H54 (cell line): ENCODE data around the gene PDE3B.
"Not testable (repeated sequence)": the region's sequence is repeated elsewhere in the genome, so short reads cannot be mapped to it uniquely, and the experiment has no call there.

Source experiments
- DNase-seq: peaks from one replicate; pipeline ENCODE4 v3.0.0; 2011; ENCODE audit warnings: low spot score, mixed read lengths; ENCODE audit not compliant: insufficient read length
- FAIRE-seq: peaks from 3 replicates; lab custom pipeline; 2011; peaks lifted over from hg19 to GRCh38; lab: Jason Lieb, UNC
- POLR2A ChIP-seq: IDR thresholded peaks from 2 replicates; pipeline ENCODE4 v1.6.1; 2011; ENCODE audit warnings: low read depth, mild to moderate bottlenecking, low read length

The PDE3B gene

DNA sequence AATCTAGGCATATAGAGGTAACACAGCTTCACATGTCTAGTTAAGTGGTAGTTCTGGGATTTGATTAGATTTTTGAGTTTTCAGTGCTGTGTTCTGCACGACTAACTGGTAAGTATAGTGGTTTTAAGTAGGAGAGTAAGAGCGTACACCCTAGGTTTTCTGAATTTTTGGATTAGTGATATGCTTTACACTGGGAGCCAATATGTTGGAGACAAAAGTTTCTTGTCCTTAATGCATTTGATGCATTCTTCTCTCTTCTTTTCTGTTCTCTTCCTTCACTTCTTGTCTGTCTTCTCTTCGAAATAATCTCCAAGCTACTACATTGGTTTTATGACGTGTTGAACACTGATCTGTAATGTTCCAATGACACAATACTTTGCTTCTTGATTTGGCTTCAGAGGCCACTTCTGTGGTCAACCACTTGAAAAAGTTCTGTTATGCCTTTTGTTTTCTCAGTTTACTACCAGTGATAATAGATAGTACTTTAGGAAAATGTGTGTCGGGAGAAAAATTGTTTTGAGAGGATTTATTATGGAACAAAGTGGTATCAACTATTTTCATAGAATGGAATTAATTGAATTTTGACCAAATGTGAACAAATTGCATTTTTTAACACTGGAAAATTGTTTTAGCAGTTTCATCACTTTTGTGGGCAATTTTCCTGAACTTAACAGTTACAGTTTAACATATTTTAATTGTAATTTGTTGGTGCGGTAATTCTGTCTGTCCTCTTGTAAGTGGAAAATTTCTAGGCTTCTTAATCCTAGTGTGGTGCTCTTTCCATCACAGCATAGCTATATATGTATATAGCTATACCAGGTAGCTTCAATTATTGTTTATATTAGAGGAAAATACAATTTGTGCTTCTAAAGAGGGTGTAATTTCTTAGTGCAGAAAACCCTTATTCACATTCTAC lies 2.6 kb downstream of the PDE3B start:
- FAIRE-seq (no peak), DNase-seq (no peak)
- no peak for TF ChIP-seq POLR2A

DNA sequence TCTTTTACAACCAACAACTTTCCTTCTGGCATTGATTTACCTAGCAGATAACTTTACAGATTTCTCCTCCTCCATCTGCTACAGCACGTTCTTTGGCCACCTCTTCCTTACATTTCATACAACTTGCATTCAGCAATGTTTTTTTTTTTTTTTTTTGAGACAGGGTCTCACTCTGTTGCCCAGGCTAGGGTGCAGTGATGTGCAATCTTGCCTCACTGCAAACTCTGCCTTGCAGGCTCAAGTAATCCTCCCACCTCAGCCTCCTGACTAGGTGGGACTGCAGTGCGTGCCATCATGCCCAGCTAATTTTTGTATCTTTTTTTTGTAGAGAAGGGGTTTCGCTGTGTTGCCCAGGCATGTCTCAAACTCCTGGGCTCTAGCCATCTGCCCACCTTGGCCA lies 6.5 kb downstream of the PDE3B start:
- DNase-seq (no peak), FAIRE-seq (no peak)
- no peak for TF ChIP-seq POLR2A

DNA sequence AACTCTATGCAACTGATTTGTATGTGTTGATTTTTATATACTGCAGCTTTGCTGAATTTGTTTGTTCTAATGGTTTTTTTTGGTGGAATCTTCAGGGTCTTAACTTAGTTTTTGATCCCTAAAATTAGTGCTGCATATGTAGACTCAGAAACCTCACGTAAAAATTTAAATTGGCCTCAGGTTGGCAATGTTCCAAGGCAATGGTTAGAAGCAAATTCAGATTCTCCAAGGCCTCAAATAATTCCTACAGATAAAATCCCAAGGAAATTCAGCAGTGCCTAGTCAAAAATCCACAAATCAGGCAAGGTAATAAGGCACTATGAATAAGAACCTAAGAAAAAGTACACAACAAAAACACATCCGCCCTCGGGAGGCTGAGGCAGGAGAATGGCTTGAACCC lies 9.5 kb downstream of the PDE3B start:
- FAIRE-seq (no peak), DNase-seq (no peak)
- no peak for TF ChIP-seq POLR2A

DNA sequence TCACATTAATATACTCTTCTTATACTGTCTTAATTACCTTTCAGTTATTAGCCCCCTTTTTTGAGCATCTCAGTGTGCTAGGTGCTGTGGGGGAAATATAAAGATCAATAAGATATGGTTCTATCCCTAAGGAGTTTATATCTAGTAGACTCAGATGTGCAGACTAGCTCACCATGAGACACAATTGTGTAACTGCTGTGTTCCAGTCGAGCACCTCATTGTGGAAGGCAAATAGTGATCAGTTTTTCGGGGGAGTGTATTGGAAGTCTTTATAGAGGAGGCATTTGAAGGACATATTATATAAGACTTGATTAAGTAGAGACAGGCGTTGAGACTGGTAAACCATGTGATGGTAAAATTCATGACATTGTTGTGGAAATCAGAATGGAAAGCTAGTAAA lies 11.8 kb downstream of the PDE3B start:
- TF ChIP-seq POLR2A, result no peak
- FAIRE-seq, result no peak
- DNase-seq, result no peak

DNA sequence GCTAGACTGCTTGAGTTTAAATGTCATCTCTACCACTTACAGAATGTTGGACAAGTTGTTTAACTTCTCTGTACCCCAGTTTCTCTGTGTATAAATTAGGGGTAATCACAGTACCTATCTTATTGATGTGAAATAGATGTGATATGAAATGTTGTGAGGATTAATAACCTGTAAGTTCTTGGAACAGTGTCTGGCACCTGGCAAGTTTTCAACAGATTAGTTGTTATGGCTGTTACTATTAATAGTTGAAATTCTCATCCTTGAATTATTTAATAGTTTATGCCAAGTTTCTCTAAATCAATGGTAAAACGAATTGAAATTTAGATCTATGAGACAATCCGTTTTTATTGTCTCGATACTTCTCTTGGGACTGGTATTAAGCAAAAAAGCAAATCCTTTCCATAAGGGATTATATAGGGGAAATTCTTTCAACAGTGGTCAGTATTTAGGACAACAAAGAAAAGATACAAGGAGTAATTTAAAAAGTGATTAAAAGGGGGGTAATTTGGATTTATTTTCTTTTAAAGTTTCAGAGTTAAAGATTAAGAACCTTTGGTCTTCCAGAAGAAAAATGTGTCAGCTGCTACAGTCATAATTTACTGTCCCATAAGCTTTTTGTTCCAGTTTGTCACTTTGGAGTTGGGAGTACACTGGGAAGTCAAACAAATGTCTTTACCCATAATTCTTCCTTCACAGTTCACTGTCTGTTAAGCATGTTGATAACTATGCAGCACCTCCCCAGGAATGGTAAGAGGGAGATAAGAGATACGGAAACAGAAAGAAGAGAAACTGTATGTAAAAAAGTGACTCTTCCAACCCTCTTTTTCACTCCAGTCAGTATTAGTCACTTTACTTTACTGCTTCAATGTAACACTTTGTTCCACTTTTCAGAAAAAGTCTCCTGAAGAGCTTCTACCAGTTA lies 13.2 kb downstream of the PDE3B start:
- TF ChIP-seq POLR2A, result no peak
- FAIRE-seq (no peak), DNase-seq (no peak)

DNA sequence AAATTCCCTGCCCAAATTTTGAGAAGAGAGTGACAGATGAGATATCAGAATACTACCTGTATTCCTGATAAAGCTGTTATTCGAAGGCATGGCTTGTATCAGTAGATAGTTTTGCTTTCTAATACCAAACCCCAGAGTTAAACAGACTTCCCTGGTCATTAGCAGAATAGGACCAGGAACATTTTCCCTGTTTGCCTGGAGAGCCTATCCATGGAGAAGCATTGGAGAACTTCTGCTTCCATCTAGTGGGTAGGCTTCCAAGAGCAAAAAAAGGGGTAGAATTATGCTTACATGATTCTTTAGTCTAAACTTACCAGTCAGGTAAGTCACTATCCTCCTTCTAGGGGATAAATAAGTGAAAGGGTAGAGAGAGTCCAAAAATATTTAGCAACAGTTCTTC lies 14.2 kb downstream of the PDE3B start:
- no peak for TF ChIP-seq POLR2A
- FAIRE-seq, result no peak
- DNase-seq, result no peak

DNA sequence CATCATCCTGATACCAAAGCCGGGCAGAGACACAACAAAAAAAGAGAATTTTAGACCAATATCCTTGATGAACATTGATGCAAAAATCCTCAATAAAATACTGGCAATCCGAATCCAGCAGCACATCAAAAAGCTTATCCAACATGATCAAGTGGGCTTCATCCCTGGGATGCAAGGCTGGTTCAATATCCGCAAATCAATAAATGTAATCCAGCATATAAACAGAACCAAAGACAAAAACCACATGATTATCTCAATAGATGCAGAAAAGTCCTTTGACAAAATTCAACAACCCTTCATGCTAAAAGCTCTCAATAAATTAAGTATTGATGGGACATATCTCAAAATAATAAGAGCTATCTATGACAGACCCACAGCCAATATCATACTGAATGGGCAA lies 21.3 kb downstream of the PDE3B start:
- DNase-seq, FAIRE-seq: not testable (repeated sequence)

DNA sequence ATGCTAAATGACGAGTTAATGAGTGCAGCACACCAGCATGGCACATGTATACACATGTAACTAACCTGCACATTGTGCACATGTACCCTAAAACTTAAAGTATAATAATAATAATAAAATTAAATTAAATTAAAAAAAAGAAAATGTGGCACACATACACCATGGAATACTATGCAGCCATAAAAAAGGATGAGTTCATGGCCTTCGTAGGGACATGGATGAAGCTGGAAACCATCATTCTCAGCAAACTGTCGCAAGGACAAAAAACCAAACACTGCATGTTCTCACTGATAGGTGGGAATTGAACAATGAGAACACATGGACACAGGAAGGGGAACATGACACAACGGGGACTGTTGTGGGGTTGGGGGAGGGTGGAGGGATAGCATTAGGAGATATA lies 23.7 kb downstream of the PDE3B start:
- not testable (repeated sequence) for DNase-seq, FAIRE-seq

GRCh38 chr11:14668731-14669301 lies 25.2 kb downstream of the PDE3B start:
- FAIRE-seq, result no peak
- no peak for DNase-seq
- TF ChIP-seq POLR2A, result no peak

DNA sequence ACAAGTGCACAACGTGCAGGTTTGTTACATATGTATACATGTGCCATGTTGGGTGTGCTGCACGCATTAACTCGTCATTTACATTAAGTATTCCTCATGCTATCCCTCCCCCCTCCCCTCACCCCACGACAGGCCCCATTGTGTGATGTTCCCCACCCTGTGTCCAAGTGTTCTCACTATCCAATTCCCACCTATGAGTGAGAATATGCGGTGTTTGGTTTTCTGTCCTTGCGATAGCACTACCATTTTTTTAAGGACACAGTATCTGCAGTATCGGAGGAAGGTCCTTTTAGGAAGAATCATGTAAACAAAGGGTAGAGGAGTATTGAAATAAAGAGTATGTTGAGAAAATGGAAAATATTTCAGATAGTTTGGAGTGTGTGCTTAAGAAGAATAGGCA lies 25.9 kb downstream of the PDE3B start:
- no peak for TF ChIP-seq POLR2A
- DNase-seq (no peak), FAIRE-seq (no peak)

DNA sequence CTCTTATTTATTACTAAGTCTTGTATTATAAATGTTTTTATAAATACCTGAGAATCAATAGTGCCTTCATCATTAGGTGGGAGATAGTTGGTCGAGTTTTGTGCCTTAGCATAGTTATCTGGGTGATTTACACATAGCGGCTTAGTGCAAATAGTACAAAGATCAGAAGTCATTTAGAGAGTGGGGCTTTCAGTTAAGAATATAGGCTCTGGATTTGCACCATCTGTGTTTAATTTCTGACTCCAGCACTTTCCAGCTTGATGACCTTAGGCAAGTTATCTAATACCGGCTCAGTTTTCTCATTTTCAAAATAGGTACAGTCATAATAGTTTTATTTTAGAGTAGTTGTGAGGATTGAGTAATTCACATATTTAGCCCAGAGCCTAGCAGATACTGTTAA lies 26.4 kb downstream of the PDE3B start:
- DNase-seq, result no peak
- no peak for TF ChIP-seq POLR2A
- FAIRE-seq, result no peak

DNA sequence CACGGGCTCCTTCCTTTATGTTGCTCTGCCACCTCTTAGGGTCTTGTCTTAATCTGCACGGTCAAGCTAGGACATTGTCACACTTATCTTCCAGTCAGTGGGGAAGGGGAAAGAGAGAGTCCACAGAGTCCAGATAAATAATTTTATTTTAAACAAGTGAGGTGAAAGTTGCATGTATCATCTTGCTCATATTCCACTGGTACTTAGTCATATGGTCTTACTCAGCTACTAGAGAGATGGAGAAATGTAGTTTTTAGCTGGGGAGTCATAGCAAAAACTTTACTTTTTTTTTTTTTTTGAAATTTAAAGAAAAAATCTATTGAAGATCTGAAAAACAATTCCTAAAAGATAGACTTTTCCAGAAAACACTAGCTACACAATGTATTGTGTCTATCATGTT lies 29.0 kb downstream of the PDE3B start:
- FAIRE-seq, result no peak
- TF ChIP-seq POLR2A, result no peak
- no peak for DNase-seq

DNA sequence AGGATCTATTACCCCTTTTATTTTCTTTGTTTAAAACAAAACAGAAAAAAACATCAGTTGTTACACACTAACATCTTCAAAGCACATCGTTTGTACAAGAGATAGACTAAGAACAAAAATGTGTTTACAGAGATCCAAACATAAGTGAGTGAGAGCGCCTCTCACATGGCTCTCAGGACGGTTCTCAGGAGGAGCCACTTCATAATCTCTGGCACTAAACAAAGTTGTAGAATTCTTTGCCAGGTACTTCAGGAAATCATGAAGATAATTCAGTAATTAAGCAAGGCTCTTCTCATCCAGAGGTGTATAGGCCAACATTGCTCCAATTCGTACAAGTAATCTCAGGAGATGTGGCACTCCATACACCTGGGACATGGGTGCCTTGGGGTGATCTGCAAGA lies 29.8 kb downstream of the PDE3B start:
- DNase-seq (no peak), FAIRE-seq (no peak)
- TF ChIP-seq POLR2A, result no peak

- no peak for TF ChIP-seq POLR2A
- no peak for FAIRE-seq
Observed at GRCh38 chr11:14673824-14674405, 30.3 kb downstream of the PDE3B start.

More at GRCh38 chr11:14673824-14674405, 30.3 kb downstream of the PDE3B start:
- no peak for DNase-seq
